ENCODE data around the gene METRN. TPM values are rescaled to one million over a fixed set of nuclear protein-coding genes. Genes with fewer than 3 reads are reported as not detected.

The METRN gene
- total and polyA plus RNA-seq, 4 donors: 10.9 to 67.3 (median 41.5) TPM

DNA sequence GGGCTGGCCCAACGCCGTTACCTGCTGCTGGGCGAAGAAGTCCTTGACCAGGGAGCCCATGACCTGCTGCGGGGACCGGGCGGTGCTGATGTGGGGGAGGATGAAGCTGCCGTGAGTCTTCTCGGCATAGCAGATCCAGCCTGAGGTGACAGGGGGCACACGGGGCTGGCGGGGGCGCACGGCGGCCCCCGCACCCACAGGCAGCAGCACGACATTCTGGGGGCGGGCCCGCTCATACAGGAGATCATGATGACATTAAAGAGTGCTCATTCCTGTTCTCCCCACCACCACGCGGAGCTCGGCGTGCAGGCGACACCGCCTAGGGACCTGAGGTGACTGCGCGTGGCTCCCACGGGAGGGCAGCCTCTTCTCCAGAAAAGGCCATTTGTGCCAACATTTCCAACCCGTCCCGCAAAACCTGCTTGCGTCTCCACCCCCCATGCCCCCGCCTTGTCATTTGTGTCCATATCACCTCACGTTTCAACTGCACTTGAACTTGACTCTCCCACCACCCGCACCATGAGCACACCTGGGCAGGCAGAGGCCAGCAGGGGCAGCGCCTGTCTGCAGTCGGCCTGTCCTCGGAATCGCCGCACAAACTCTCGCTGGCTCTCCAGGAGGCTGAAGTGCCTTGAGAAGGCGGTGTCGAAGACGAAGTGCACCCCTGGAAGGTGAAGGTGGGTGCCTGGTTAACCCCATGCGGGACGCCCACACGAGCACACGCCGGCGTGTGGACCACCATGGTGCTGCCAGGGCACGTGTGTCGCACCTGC, 19.5 kb downstream of the METRN start:
- H3K4me3 ChIP-seq: no peak overlapping the region
- ATAC-seq (ENCODE audit: insufficient read depth, low FRiP score) (no peak), DNase-seq (no peak)
- no peaks in the 10 kb centered on the region for H3K4me1 ChIP-seq (ENCODE audit: control insufficient read depth in 5 of 5, insufficient read depth in 5 of 5, low read length in 5 of 5)
- WGBS, 2 donors: 93 to 95% methylated on average over 49 of the region's 49 CpGs
- no peak overlapping the region for H3K27ac ChIP-seq (ENCODE audit: low read depth in 1 of 2, low read length in 1 of 2)
- TF ChIP-seq, protein P1, sequence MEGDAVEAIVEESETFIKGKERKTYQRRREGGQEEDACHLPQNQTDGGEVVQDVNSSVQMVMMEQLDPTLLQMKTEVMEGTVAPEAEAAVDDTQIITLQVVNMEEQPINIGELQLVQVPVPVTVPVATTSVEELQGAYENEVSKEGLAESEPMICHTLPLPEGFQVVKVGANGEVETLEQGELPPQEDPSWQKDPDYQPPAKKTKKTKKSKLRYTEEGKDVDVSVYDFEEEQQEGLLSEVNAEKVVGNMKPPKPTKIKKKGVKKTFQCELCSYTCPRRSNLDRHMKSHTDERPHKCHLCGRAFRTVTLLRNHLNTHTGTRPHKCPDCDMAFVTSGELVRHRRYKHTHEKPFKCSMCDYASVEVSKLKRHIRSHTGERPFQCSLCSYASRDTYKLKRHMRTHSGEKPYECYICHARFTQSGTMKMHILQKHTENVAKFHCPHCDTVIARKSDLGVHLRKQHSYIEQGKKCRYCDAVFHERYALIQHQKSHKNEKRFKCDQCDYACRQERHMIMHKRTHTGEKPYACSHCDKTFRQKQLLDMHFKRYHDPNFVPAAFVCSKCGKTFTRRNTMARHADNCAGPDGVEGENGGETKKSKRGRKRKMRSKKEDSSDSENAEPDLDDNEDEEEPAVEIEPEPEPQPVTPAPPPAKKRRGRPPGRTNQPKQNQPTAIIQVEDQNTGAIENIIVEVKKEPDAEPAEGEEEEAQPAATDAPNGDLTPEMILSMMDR (IDR thresholded peaks at IDR 0.05; ENCODE audit: control extremely low read depth, extremely low read depth): no peak
- H3K9ac ChIP-seq (ENCODE audit: insufficient read depth in 1 of 2, low read length in 2 of 2): no peak overlapping the region
- H3K36me3 ChIP-seq (ENCODE audit: control insufficient read depth in 4 of 4, insufficient read depth in 4 of 4, low read length in 4 of 4): peaks cover 5 to 58% (median 14%) of the 10 kb centered on the region in 4 donors
- H3K27me3 ChIP-seq (ENCODE audit: control insufficient read depth in 3 of 3, insufficient read depth in 3 of 3, low read length in 2 of 3): no peaks in the 10 kb centered on the region
- no peaks in the 10 kb centered on the region for H3K9me3 ChIP-seq (ENCODE audit: control insufficient read depth in 4 of 4, insufficient read depth in 3 of 4, low read length in 3 of 4)

DNA sequence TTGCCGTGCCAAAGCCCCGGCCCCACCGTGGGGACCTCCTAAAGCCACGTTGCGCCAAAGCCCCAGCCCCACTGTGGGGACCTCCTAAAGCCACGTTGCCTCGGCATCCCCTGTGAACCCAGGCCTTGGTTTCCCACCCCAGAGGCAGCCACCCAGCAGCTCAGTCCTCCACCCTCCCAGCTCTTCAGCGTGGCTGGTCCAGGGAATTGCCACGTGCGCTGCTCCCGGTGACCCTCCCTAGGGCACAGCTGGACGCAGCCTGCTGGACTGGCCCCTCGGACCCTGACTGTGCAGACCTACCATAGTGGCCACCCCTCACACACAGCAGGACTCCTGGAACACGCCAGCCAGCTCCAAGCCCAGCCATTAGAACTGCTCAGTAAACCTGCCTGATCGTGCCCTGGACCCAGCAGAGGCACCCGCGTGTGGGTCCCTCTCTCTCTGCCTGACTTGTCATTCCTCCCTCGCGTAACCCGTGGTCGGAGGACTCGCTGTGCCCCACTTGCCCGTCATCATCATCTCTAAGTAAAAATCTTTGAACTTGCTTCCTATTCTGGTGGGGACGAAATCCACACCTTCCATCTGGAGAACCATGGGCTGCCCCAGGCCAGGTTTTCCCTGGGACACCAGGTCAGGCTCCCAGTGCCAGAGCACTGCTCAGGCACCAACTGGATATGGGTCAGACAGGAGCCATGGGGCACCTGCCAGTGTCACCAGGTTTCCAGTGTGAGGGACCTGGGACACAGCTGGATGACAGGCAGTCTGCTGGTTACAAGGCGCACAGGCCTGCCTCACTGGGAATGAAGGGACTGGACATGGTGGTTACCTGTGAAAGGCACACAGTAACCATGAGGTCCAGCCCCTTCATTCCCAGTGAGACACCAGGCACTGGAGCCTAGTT, 20.3 kb downstream of the METRN start:
- H3K27me3 ChIP-seq (ENCODE audit: control insufficient read depth in 3 of 3, insufficient read depth in 3 of 3, low read length in 2 of 3): no peaks in the 10 kb centered on the region
- H3K9ac ChIP-seq (ENCODE audit: insufficient read depth in 1 of 2, low read length in 2 of 2): no peak overlapping the region
- peaks cover 0 to 8% (median 5%) of the 10 kb centered on the region in 5 donors for H3K4me1 ChIP-seq (ENCODE audit: control insufficient read depth in 5 of 5, insufficient read depth in 5 of 5, low read length in 5 of 5)
- peaks cover 5 to 58% (median 14%) of the 10 kb centered on the region in 4 donors for H3K36me3 ChIP-seq (ENCODE audit: control insufficient read depth in 4 of 4, insufficient read depth in 4 of 4, low read length in 4 of 4)
- WGBS, 2 donors: 95% methylated on average over 25 of the region's 25 CpGs
- TF ChIP-seq, protein P1 (IDR thresholded peaks at IDR 0.05; ENCODE audit: control extremely low read depth, extremely low read depth): no peak
- H3K27ac ChIP-seq (ENCODE audit: low read depth in 1 of 2, low read length in 1 of 2): no peak overlapping the region
- H3K9me3 ChIP-seq (ENCODE audit: control insufficient read depth in 4 of 4, insufficient read depth in 3 of 4, low read length in 3 of 4): no peaks in the 10 kb centered on the region
- DNase-seq (no peak), ATAC-seq (ENCODE audit: insufficient read depth, low FRiP score) (no peak)
- no peak overlapping the region for H3K4me3 ChIP-seq

DNA sequence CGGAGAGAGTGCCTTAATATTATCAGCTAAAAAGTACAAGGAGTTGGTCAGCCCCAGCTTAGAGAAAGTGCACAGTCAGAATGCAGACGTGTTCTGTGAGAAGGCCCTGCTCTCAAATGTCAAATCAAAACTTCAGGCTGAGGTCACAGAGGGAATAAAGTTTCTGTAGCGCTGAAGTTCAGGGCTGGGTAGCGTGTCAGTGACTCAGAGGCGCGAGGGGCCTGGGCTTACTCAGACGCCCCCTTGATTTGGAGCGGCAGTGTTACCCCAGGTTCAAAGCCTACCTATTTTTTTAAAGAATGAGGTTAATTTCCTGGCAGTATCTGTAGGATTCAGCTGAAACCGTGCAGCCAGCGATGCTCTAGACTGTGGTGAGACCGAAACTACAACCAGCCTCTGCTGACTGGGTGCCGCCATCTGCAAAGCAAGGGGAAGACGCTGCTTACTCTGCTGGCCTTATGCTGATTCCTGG, 21.1 kb downstream of the METRN start:
- WGBS, 2 donors: 91 to 94% methylated on average over 13 of the region's 13 CpGs
- H3K27ac ChIP-seq (ENCODE audit: low read depth in 1 of 2, low read length in 1 of 2): no peak overlapping the region
- no peaks in the 10 kb centered on the region for H3K27me3 ChIP-seq (ENCODE audit: control insufficient read depth in 3 of 3, insufficient read depth in 3 of 3, low read length in 2 of 3)
- DNase-seq: no peak
- TF ChIP-seq, protein P1 (IDR thresholded peaks at IDR 0.05; ENCODE audit: control extremely low read depth, extremely low read depth): no peak
- H3K4me3 ChIP-seq: no peak overlapping the region
- peaks cover 0 to 9% (median 5%) of the 10 kb centered on the region in 5 donors for H3K4me1 ChIP-seq (ENCODE audit: control insufficient read depth in 5 of 5, insufficient read depth in 5 of 5, low read length in 5 of 5)
- no peak for ATAC-seq (ENCODE audit: insufficient read depth, low FRiP score)
- peaks cover 5 to 53% (median 14%) of the 10 kb centered on the region in 4 donors for H3K36me3 ChIP-seq (ENCODE audit: control insufficient read depth in 4 of 4, insufficient read depth in 4 of 4, low read length in 4 of 4)
- no peak overlapping the region for H3K9ac ChIP-seq (ENCODE audit: insufficient read depth in 1 of 2, low read length in 2 of 2)
- no peaks in the 10 kb centered on the region for H3K9me3 ChIP-seq (ENCODE audit: control insufficient read depth in 4 of 4, insufficient read depth in 3 of 4, low read length in 3 of 4)

Data from lung (tissue), 12 donors.